Mammary epithelial cell (primary cell): ENCODE measurements around the gene DSCAML1.

ENCODE experiments used
- EZH2 ChIP-seq: IDR thresholded peaks from 2 replicates; pipeline ENCODE4 v1.6.1; 2012; ENCODE audit warnings: low read length, inconsistent platforms, borderline replicate concordance
- TF ChIP-seq, protein P1 (sequence below), 2 donors: IDR thresholded peaks in 1 of 2; conservative IDR thresholded peaks in 1 of 2; 2 replicates each; pipeline ENCODE4 v1.5.1; 2011 to 2012; ENCODE audit warnings: inconsistent platforms in 2 of 2, low read length in 2 of 2, mild to moderate bottlenecking in 2 of 2, control low read depth in 1 of 2, low read depth in 1 of 2; ENCODE audit not compliant: insufficient read depth in 1 of 2; ENCODE audit errors: extremely low read depth in 1 of 2

DNA sequence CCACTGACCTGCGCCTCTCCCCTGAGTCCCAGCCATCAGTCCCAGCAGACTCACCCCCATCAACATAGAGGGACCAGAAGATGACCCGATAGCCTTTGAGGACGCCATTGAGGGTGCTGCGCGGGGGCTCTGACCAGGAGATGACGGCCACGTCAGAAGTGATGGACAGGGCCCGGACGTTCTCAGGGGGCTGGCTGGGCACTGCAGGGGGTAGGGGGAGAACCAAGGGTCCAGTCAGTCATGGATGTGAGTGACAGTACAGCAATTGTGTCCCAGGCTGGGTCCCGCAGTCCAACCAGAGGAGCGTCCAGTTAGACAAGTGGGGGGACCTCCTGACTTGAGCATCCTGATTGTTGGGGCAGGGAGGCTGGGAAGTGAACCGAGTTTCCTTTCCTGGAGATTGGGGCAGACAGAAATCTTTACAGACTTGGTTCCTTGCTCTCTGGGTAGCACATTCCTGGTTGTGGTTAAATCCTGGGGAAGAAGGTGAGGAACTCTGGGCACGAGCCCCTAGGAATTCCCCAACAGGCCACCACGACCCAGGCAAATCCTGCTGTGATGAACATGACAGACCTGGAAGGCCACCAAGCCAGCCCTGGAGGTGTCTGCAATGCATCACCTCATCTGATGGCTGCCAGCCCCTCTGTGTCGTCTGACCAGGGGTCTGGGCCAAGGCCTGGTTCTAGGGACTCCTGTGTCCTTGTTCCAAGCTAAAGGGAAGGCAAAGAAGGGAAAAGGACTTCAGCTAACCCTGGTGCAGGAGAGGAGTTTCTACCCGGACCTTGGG lies 335.4 kb downstream of the DSCAML1 start:
- TF ChIP-seq, protein P1, sequence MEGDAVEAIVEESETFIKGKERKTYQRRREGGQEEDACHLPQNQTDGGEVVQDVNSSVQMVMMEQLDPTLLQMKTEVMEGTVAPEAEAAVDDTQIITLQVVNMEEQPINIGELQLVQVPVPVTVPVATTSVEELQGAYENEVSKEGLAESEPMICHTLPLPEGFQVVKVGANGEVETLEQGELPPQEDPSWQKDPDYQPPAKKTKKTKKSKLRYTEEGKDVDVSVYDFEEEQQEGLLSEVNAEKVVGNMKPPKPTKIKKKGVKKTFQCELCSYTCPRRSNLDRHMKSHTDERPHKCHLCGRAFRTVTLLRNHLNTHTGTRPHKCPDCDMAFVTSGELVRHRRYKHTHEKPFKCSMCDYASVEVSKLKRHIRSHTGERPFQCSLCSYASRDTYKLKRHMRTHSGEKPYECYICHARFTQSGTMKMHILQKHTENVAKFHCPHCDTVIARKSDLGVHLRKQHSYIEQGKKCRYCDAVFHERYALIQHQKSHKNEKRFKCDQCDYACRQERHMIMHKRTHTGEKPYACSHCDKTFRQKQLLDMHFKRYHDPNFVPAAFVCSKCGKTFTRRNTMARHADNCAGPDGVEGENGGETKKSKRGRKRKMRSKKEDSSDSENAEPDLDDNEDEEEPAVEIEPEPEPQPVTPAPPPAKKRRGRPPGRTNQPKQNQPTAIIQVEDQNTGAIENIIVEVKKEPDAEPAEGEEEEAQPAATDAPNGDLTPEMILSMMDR (conservative IDR thresholded peaks at IDR 0.05 in 1 of 2, IDR thresholded peaks at IDR 0.05 in 1 of 2; ENCODE audit: extremely low read depth in 1 of 2, insufficient read depth in 1 of 2, low read depth in 1 of 2, low read length in 2 of 2) = no peak
- no peak for TF ChIP-seq EZH2
